Stimulated activated CD4-positive, alpha-beta T cell treated with anti-CD3 and anti-CD28 coated beads, Interleukin-4, amount 100 ng/mL, for 24 hours (primary cell): ENCODE data around the gene RAD51B.
"Not testable (repeated sequence)": the region's sequence is repeated elsewhere in the genome, so short reads cannot be mapped to it uniquely, and the experiment has no call there.

Source experiments
- DNase-seq: peaks from one replicate; pipeline ENCODE4 v3.0.0-alpha.2; 2020

RAD51B gene

DNA sequence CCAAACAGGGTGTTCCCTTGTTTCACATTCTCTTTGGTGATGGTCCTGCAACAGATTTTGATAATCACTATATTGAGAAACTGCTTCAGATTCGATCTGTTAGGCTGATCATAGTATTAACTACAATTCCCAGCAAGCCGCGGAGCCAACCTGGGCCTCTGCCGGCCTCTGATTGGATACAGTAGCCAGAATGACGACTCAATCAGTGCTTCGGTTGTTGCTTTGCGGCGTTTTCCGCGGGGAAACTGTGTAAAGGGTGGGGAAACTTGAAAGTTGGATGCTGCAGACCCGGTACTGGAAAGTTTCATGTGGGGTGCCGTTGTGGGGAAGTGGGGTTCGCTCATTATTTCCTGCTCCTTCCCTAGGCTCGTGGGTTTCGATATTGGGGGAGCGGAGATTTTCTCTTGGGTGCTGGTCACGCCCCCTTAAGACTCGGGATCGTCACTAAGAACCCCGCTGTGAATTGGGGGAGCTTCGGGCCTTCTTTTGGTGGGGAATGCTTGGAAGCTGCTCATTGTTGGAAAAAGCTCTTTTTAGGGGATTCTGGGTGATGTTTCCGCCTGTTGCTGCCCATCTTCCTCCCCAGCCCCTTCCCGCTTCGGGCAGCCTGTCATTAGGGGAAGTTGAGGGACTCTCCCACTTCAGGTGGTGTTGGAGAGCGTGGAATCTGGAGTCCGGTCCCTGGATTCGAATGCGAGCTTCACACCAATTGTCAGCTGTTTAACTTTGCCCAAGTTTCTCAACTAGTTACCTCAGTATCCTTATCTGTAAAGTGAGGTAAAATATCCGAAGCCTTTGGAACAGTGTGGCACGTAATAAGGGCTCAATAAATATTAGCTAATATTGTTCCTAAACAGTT lies at the start of gene RAD51B:
Gene RAD51B (plus strand): TSS at position 217 of the 859 bp plus-strand sequence.
- DNase-seq: peak; percentile 90

DNA sequence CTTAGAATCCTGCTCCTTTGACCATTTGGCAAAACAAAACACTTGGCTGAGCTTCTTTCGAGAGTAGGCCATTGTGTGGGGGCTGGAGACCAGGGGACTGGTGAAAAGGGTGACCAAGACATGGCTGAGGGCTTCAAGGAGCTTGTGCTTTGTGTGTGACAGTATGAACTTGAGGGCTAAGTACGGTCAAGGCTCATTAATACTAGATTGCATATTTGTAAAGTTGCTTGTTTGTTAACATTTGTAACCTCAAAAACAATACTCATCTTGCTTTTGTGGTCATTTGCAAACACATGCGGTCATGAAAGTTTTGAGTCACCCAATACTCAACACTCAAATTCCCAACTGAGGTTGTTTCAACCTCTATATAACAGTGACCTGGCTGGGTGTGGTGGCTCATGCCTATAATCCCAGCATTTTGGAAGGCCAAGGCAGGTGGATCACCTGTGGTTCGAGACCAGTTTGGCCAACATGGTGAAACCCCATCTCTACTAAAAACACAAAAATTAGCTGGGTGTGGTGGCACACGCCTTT lies 45.7 kb upstream of the RAD51B start:
- DNase-seq: no peak

DNA sequence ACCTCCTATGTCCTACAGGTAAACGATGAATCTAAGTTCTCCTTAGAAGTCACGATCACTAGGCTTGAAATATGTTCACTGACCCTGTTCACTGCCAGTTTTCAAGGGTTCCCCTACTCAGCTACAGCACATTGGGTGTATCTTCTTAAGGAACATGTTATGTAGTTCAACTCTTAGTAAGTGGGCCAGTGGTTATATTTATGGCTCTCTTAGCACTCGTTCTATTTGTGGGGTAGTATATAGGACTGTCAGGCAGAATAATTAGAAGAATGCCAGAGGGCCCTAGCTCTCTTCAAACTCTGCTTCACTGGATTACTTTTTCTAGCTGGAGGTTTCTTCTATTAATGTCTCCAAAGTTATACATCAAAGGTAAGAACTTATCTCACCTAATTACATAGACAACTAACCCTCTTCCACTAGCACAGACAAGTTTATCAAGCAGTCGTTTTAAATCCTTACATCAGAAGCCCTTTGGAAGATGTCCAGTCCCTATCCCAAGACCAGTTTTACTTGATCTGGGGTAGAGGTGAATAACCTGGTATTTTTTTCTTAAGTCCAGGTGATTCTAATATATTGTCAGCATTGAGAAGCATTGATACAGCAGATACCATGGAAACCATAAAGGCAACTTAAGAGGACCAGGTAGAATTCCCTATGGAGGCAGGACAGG lies 42.8 kb upstream of the RAD51B start:
- no peak for DNase-seq

DNA sequence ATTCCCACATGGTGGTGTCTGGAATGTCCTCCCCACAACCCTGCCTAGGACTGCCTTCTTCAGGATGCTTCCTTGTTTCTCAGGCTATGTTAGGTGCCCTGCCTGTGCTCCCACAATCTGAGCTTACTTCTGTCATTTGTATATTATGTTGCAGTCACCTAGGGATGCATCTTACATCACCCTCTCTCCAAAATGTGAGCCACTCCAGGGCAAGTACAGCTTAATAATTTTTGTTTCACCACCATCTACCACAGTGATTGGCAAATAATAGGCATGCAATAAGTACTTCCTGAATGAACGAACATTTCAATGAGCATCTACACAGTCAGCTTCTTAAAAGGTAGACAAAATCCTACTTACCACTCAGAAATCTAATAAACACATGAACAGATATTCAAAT lies 40.8 kb upstream of the RAD51B start:
- no peak for DNase-seq

GRCh38 chr14:67782090-67782489 lies 37.5 kb upstream of the RAD51B start:
- DNase-seq: no peak

- no peak for DNase-seq
Measured at GRCh38 chr14:67784244-67784823, 35.2 kb upstream of the RAD51B start.

DNA sequence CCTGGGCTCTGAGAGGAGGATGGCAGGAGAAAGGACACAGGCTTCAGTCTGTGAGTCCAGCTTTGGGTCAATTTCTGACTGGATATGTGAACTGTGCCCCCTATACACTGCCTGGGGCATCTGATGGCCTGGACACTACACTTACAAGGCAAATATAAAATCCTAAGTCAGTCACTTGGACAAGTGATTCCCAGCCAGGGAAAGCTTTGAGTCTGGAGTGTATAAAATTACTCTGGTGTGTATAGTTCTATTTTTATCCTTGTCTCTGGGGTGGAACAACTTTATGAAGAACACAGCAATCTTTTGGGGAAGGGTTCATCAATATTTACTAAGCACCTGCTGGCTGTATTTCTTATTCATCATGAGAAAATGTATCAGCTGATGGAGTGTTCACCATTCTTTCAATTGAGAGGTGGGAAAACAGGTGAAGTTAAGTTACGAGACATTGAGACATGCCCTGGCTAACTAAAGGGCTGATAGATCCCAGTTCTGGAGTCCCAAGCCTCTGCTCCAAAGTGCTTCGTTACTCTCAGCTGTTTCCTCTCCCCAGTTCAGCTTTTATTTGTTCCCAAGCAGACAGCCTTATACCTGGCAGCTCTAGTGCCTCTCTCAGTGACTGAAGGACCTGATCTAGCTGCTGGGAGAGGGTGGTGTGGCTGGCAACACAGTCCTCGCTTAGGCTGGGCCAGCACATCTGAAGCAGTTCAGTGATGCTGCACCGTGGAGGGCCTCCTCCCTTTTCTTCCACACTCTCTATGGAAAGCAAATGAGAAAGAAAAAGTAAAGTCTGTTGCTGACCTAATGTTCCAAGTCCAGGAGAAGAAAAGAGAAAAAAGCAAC lies 34.1 kb upstream of the RAD51B start:
- DNase-seq: no peak

DNA sequence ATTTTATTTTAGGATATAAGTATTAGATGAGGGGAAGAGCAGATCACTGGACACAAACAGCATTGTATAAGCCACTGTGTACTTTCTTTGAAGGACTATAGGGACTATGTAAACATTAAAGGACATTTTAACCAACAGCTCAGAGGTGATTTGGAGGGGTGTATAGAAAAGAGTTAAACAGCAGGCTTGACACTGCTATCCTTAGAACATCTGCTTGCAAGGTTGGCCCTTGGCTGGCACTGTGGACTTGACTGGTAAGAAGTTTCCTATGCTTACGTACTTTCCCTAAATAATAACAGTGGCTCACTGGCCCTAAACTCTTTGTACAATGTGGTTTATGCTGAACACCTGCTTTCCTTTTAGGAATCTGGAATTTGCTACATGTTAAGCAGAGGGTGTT lies 31.9 kb upstream of the RAD51B start:
- DNase-seq: no peak

DNA sequence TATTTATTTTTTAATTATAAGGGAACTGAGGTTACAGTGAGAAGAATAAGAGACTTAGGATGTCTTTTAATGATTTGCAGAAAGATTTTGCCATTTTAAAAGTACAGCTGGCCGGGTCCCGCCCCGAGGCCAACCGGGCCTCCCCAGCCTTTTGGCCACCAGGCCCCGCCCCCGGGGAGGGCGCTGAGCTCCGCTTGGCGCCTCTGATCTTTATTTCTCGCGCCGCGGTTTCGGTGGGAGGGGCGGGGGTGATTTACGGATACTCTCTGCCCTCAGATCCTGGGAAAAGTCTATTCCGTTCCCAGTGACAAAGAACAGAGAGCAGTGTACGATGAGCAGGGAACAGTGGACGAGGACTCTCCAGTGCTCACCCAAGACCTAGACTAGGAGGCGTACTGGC lies 20.8 kb upstream of the RAD51B start:
- no peak for DNase-seq

- no peak for DNase-seq
Measured at GRCh38 chr14:67800743-67801142, 18.8 kb upstream of the RAD51B start.

DNA sequence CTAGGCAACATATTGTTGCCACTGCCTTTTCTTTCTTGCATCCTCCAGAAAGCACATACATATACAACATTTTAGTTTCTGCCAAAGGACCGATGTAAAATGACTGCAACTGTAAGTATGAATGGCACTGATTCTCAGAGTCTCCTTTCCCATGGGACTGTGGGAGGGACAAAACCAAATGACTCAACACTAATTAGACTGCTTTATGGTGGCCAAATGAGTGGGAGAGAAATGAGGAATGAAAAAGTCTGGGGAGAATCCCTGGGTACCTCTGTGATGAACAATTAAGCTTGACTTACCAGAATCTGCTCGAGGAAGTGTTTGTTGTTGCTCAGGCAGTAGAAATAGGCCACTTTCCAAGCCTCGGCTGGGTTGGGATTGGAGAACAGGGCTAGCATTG lies 13.3 kb upstream of the RAD51B start:
- no peak for DNase-seq

DNA sequence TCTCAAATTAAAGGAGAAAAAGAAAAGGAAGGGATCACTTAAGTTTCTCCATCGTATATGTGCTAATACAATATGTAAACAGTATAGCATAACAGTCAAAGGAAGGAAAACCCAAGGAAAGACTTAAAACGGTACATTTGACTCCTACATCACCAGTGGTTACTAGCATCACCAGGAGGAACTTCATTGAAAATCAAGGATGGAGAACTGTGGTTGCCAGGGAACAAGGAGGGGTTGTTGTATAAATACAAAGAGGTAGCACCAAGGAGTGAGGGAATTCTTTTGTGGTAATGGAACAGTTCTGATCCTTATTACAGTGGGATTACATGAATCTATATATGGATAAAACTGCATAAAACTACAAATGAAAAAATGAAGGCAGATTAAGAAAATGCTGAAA lies 4.8 kb upstream of the RAD51B start:
- DNase-seq: no peak

GRCh38 chr14:67815573-67816225 lies 3.9 kb upstream of the RAD51B start:
- DNase-seq: no peak

GRCh38 chr14:67816326-67817002 lies 3.1 kb upstream of the RAD51B start, which contains the start of gene ZFYVE26:
Gene ZFYVE26, minus strand, starts transcription at chr14:67816590. Its CDS starts 627 bp downstream, at chr14:67815963.
- DNase-seq: peak; percentile 92

DNA sequence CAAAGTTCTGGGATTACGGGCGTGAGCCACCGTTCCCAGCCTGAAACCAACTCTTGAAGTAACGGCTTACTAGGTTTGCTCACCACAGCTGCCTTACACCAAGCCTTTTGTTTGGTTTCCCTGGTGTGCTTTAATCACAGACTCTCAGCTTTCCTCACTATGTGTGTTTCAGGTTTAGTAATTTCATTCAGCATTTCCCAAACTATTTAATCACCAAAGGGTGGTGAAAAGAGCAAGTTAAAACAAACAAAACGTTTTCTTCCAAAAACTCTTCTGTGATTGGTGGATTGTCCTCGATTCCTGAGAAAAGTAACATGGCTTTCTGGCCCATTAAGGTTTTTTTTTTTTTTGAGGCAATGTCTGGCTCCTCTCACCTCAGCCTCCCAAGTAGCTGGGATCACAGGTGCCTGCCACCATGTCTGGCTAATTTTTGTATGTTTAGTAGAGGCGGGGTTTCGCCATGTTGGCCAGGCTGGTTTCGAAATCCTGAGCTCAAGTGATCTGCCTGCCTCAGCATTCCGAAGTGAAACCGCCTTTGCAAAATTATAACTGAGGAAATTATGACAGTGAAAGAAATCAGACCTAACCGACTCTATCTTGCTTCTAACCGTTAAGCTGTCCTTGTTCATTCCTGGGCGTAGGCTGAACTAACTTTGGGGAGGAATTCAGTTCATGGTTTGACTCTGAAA lies 1.7 kb upstream of the RAD51B start:
- no peak for DNase-seq

DNA sequence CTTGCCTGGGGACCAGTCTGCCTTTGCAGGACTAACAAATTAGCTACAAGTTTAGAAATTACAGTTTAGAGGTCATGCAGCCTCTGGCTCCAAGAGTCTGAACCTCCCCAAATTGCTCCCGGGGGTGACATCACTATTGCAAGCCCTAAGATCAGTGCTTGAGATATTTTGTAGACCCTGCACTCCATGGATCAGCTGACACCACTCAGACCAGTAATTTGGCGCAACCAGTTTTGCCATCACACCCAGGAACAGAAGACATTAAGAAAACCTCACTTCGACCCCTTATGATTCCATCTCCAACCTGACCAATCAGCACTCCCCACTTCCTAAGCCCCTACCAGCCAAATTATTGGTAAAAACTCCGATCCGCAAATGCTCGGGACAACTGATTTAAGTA lies 1.1 kb upstream of the RAD51B start:
- DNase-seq: not testable (repeated sequence)

GRCh38 chr14:67820428-67820971 lies 921 bp downstream of the RAD51B start:
- DNase-seq: no peak

DNA sequence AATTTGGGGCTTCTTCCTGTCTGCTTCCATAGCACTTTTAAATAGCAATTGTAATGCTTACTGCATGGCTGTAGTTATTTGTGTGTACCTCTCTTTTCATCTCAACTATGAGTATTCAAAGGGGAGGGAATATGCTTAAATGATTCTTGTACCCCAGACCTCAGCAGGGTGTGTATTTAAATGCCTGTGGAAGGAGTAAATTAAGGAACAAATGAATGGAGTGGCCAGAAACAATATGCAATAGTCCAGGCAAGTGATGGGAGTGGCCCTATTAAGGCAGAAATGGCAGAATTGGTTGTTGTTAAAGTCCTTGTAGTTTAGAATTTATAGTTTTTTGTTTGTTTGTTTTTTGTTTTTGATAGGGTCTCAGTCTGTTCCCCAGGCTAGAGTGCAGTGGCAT lies 1.5 kb downstream of the RAD51B start:
- DNase-seq: no peak

DNA sequence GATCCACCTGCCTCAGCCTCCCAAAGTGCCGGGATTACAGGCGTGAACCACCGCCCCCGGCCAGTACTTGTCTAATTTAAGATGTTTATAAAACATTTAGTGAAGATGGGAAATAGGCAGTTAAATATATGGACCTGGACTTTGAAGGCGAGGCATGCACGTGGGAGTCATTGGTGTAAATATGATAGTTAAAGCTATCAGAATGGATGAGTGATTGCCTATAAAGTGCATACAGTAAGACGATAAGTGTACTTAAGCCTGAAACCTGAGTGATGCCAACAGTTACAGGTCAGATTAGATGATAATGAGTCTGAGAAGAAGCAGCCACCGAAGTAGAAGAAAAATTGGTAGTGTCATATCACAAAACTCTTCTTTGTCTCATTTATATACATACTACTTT lies 11.5 kb downstream of the RAD51B start:
- DNase-seq: no peak

GRCh38 chr14:67833403-67833802 lies 13.8 kb downstream of the RAD51B start:
- no peak for DNase-seq

GRCh38 chr14:67835596-67835995 lies 16.0 kb downstream of the RAD51B start:
- no peak for DNase-seq
